Spleen (tissue), 11 donors: Measurements from ENCODE around the gene INSIG2. TPM values are rescaled to one million over a fixed set of nuclear protein-coding genes. Genes with fewer than 3 reads are reported as not detected.

ENCODE experiments used
- DNase-seq: peaks from one replicate; pipeline ENCODE4 v3.0.0-alpha.2; 2020
- H3K27ac ChIP-seq, 8 donors: fragments of 200-600 bp; sonication (generic) in 7 of 8; 1 replicate in 4 of 8; 2 replicates in 4 of 8; pipeline versions ENCODE4 v1.5.0 to v1.8.0; 2016 to 2021; ENCODE audit warnings: inconsistent platforms in 4 of 8, mild to moderate bottlenecking in 4 of 8, moderate library complexity in 1 of 8
- H3K27me3 ChIP-seq, 7 donors: fragments of 200-600 bp; sonication (generic) in 6 of 7; replicated peaks in 1 of 7; 1 replicate in 4 of 7; 2 replicates in 3 of 7; pipeline versions ENCODE4 v1.5.0 to v1.8.0; 2016 to 2021; ENCODE audit warnings: inconsistent platforms in 3 of 7, mild to moderate bottlenecking in 1 of 7
- H3K36me3 ChIP-seq, 6 donors: fragments of 200-600 bp; sonication (generic) in 5 of 6; 1 replicate in 4 of 6; 2 replicates in 2 of 6; pipeline versions ENCODE4 v1.5.0 to v1.8.0; 2016 to 2021; ENCODE audit warnings: inconsistent platforms in 2 of 6
- H3K4me1 ChIP-seq, 6 donors: fragments of 200-600 bp; sonication (generic) in 5 of 6; 1 replicate in 3 of 6; 2 replicates in 3 of 6; pipeline versions ENCODE4 v1.5.0 to v1.8.0; 2016 to 2021; ENCODE audit warnings: inconsistent platforms in 3 of 6
- H3K4me3 ChIP-seq, 8 donors: fragments of 200-600 bp; sonication (generic) in 7 of 8; 1 replicate in 4 of 8; 2 replicates in 4 of 8; pipeline versions ENCODE4 v1.5.0 to v1.8.0; 2016 to 2021; ENCODE audit warnings: inconsistent platforms in 4 of 8, mild to moderate bottlenecking in 4 of 8, moderate library complexity in 2 of 8
- H3K9me3 ChIP-seq, 8 donors: fragments of 200-600 bp; sonication (generic) in 7 of 8; 1 replicate in 4 of 8; 2 replicates in 4 of 8; pipeline versions ENCODE4 v1.5.0 to v1.8.0; 2016 to 2021; ENCODE audit warnings: inconsistent platforms in 4 of 8
- POLR2A ChIP-seq, 3 donors: fragments of 450-650 bp; IDR thresholded peaks; one replicate each; pipeline ENCODE4 v1.5.1; 2017; ENCODE audit warnings: antibody characterized with exemption in 3 of 3, mild to moderate bottlenecking in 1 of 3
- POLR2AphosphoS5 ChIP-seq, 3 donors: sonication (generic); formaldehyde crosslinking; IDR thresholded peaks; one replicate each; pipeline ENCODE4 v1.5.1; 2017; ENCODE audit warnings: antibody characterized with exemption in 3 of 3
- WGBS, 5 donors: extraction: QIAGEN DNeasy Blood & Tissue Kit in 3 of 5; methylation state at CpG; one replicate each; pipeline versions ENCODE4 v1.1.5 to v1.1.7; 2013 to 2018; 5-methylcytosine and 5-hydroxymethylcytosine counted together
- intact Hi-C: fragments of 100-400 bp; cut with DNase I; formaldehyde crosslinking; loops from one replicate; pipeline ENCODE4 v1.15.0; 2023; ENCODE audit warnings: low total_unique reads
- polyA plus RNA-seq, 3 donors: library from polyadenylated mRNA; stranded (reverse); fragments of 200-250 nt; gene quantifications; one replicate each; pipeline ENCODE4 v1.2.1, GENCODE V29; 2013
- total RNA-seq, 7 donors: library from RNA; depleted of rRNA in 3 of 7; stranded (reverse); fragments of >200 nt in 3 of 7; fragmentation: NEBNext Ultra II Directional in 4 of 7; extraction: Animal tissue kit (Norgen Biotek cat#: 25700) in 4 of 7; gene quantifications; one replicate each; pipeline versions ENCODE4 v1.1.0 to v1.2.1, GENCODE V29; 2016 to 2021
- TF ChIP-seq, protein P1 (sequence below), 11 experiments: fragments of 200-600 bp in 7 of 11; fragments of 450-650 bp in 4 of 11; sonication (generic) in 4 of 11; IDR thresholded peaks in 8 of 11; conservative IDR thresholded peaks in 3 of 11; 1 replicate in 7 of 11; 2 replicates in 4 of 11; pipeline versions ENCODE4 v1.4.0 to v1.8.0; 2016 to 2021; ENCODE audit warnings: antibody characterized with exemption in 11 of 11, inconsistent platforms in 4 of 11, mild to moderate bottlenecking in 1 of 11
- donor health status: healthy with polysubstance abuse.
- donor health status: DM: no; HTN: no; CAD: no; lungs with moderate emphysema.
- donor health status: DM: no; HTN: no; CAD: no.
- donor health status: Bipolar disorder and iron deficiency.
- donor health status: healthy.
- donor health status: DM: no; HTN: no; CAD: no.
- donor health status: DM: yes; HTN: yes; CAD: no.

Gene INSIG2
- total and polyA plus RNA-seq, 10 donors: 11.5 to 42.7 (median 28.8) TPM

DNA sequence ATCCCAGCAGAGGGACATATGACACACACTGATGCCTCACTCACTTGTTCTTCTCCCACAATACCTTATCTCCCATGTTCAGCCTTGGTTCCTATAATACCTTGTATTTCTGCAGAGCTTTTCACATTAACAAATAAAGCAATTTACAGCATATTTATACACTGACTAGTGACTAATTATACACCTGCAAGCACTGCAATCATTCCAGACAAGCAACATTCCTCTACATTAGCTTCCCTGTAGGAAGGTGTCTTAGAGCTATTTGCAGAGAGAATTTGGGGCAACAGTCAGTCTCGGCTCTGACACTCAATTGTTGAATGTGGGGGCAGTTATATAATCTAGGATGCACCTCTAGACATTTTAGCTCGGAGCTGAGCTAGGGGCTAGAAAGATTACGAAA lies 9.5 kb upstream of the INSIG2 start:
- Histone ChIP-seq H3K9me3 (no peaks in the 10 kb centered on the region), H3K36me3 (no peaks in the 10 kb centered on the region), H3K4me3 (no peak overlapping the region), H3K27me3 (no peaks in the 10 kb centered on the region), H3K27ac (no peak overlapping the region), H3K4me1 (no peaks in the 10 kb centered on the region)
- WGBS, 5 donors: 58 to 80% (median 63%) methylated on average over 3 of the region's 3 CpGs
- TF ChIP-seq, protein P1, sequence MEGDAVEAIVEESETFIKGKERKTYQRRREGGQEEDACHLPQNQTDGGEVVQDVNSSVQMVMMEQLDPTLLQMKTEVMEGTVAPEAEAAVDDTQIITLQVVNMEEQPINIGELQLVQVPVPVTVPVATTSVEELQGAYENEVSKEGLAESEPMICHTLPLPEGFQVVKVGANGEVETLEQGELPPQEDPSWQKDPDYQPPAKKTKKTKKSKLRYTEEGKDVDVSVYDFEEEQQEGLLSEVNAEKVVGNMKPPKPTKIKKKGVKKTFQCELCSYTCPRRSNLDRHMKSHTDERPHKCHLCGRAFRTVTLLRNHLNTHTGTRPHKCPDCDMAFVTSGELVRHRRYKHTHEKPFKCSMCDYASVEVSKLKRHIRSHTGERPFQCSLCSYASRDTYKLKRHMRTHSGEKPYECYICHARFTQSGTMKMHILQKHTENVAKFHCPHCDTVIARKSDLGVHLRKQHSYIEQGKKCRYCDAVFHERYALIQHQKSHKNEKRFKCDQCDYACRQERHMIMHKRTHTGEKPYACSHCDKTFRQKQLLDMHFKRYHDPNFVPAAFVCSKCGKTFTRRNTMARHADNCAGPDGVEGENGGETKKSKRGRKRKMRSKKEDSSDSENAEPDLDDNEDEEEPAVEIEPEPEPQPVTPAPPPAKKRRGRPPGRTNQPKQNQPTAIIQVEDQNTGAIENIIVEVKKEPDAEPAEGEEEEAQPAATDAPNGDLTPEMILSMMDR (IDR thresholded peaks at IDR 0.05 in 8 of 11, conservative IDR thresholded peaks at IDR 0.05 in 3 of 11): no peak
- TF ChIP-seq POLR2AphosphoS5 (IDR thresholded peaks at IDR 0.05) (no peak), POLR2A (IDR thresholded peaks at IDR 0.05) (no peak)
- no peak for DNase-seq
- intact Hi-C loops: no loop called here

DNA sequence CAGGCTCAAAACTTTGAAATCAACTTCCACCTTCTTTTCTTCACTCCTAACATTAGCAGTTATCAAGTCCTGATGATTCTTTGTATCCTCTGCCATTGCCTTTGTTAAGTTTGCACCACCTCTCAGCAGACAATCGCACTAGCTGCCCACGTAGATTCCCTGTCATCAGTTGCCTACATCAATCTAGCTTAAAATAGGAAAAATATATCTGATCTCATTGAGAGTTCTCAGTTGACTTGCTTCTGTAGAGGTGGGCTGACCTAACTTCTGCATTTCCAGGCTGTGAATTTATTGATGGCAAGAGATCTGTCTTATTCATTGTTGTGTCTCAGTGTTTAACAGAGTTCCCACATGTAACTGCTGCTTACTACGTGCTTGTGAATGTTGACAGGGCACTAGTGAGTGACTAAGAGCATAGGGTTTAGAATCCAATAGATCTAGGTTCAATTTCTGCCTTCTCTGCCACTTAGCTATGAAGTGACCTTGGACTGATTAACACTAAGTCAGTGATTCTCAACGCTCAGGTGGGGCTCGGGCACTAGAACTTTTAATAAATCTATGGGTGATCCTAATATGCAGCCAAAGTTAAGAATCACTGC lies 3.7 kb upstream of the INSIG2 start:
- H3K27me3 ChIP-seq: no peaks in the 10 kb centered on the region
- peaks cover 0 to 19% (median 12%) of the 10 kb centered on the region in 6 donors for H3K4me1 ChIP-seq
- intact Hi-C loops: loop anchor here (5.0 kb wide), 1 partner anchor 103 kb away; no protein-coding TSS in a partner anchor
- H3K4me3 ChIP-seq: no peak overlapping the region
- no peaks in the 10 kb centered on the region for H3K9me3 ChIP-seq
- WGBS, 5 donors: 89 to 95% (median 91%) methylated on average over 5 of the region's 5 CpGs
- H3K36me3 ChIP-seq: no peaks in the 10 kb centered on the region
- no peak for TF ChIP-seq POLR2AphosphoS5 (IDR thresholded peaks at IDR 0.05)
- TF ChIP-seq, protein P1 (IDR thresholded peaks at IDR 0.05 in 8 of 11, conservative IDR thresholded peaks at IDR 0.05 in 3 of 11): no peak
- TF ChIP-seq POLR2A (IDR thresholded peaks at IDR 0.05): no peak
- H3K27ac ChIP-seq: no peak overlapping the region
- no peak for DNase-seq

DNA sequence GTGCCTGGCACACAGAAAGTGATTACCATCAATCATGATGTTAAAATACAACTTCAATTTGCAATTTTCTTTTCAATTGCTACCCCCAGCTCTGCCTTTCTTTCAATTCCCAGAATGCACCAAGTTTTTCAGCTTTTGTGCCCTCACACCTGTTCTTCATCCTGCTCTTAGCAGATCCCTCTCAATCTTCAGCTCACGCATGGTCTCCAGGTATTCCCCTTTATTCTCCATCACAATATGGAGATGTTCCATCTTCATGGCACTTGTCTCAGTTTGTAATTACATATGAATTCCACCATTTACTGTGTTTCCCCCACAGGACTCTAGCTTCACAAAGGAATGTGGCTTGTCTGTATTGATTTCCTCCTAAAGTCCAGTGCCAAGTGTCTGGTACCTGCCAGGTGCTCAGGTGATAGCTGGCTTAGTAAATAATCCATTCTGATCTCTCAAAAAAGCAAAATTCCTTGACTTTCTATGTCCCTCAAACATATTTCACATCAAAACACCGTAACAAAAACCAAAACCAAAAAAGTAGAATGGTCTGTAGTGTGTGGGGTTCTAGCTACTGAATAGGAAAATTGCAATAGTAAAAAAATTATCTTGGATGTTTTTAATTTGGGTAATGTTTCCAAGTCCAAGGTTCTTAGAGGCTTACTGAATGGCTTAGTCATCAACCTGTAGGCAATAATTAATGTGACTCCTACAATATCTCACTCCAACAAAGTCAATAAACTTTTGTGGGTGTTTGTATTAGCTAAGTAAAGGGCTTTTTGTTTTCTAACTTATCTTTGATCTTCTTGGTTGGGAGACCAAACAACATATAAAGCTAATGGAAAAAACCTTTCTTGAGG lies 2.9 kb upstream of the INSIG2 start:
- Histone ChIP-seq H3K27ac (no peak overlapping the region), H3K4me3 (no peak overlapping the region), H3K36me3 (no peaks in the 10 kb centered on the region), H3K27me3 (no peaks in the 10 kb centered on the region), H3K4me1 (peaks cover 3 to 27% (median 20%) of the 10 kb centered on the region in 6 donors), H3K9me3 (no peaks in the 10 kb centered on the region)
- intact Hi-C loops: loop anchor here (5.0 kb wide), 1 partner anchor 102 kb away; no protein-coding TSS in a partner anchor
- DNase-seq: no peak
- 91 to 95% (median 94%) methylated on average over 2 of the region's 2 CpGs for WGBS, 5 donors
- TF ChIP-seq POLR2AphosphoS5 (IDR thresholded peaks at IDR 0.05) (no peak), POLR2A (IDR thresholded peaks at IDR 0.05) (no peak)
- TF ChIP-seq, protein P1 (IDR thresholded peaks at IDR 0.05 in 8 of 11, conservative IDR thresholded peaks at IDR 0.05 in 3 of 11): no peak
